Endothelial cell of umbilical vein (primary cell): ENCODE measurements around the gene TTC22. TPM values are rescaled to one million over a fixed set of nuclear protein-coding genes. Genes with fewer than 3 reads are reported as not detected.

ENCODE experiments used
- BruUV-seq: library from RNA; stranded (reverse); fragments of 400-500 nt; replicated peaks from 2 replicates; lab custom pipeline; 2021; lab: Mats Ljungman, UMichigan
- CTCF ChIA-PET: fragments of 300-600, 350-600 bp; sonication (Branson Sonifier 250); formaldehyde crosslinking; loops from one replicate; lab custom pipeline; 2021; ENCODE audit warnings: antibody characterized with exemption, inconsistent platforms; lab: Charles Lee
- POLR2A ChIA-PET: fragments of 300-600, 350-600 bp; sonication (Branson Sonifier 250); formaldehyde crosslinking; loops from one replicate; lab custom pipeline; 2021; ENCODE audit warnings: antibody characterized with exemption, inconsistent platforms; lab: Charles Lee
- DNase-seq: peaks from one replicate; pipeline ENCODE4 v3.0.0-alpha.2; 2011; ENCODE audit warnings: low read depth, low spot score
- FAIRE-seq: peaks from 2 replicates; lab custom pipeline; 2011; peaks lifted over from hg19 to GRCh38; lab: Jason Lieb, UNC
- H2AFZ ChIP-seq: 2 replicates; pipeline ENCODE4 v1.6.0; 2012; ENCODE audit warnings: low read depth, low read length, control low read depth, inconsistent platforms
- H3K27ac ChIP-seq: 2 replicates; pipeline ENCODE4 v1.5.1; 2011; ENCODE audit warnings: low read depth, mild to moderate bottlenecking, control low read depth, low read length, moderate library complexity; ENCODE audit not compliant: insufficient read depth
- H3K27me3 ChIP-seq, 2 experiments: 2 replicates each; pipeline versions ENCODE4 v1.6.0 to v1.6.1; 2011; ENCODE audit warnings: low read length in 2 of 2, mixed read lengths in 1 of 2; ENCODE audit not compliant: control insufficient read depth in 2 of 2, insufficient read depth in 2 of 2
- H3K36me3 ChIP-seq, 2 experiments: 2 replicates in 1 of 2; 3 replicates in 1 of 2; pipeline ENCODE4 v1.5.1; 2011; ENCODE audit warnings: low read length in 2 of 2, mild to moderate bottlenecking in 1 of 2, moderate library complexity in 1 of 2; ENCODE audit not compliant: control insufficient read depth in 2 of 2, insufficient read depth in 2 of 2; ENCODE audit errors: extremely low read depth in 1 of 2
- H3K4me1 ChIP-seq: 3 replicates; pipeline ENCODE4 v1.5.1; 2011; ENCODE audit warnings: mild to moderate bottlenecking, low read length; ENCODE audit not compliant: control insufficient read depth, insufficient read depth; ENCODE audit errors: extremely low read depth
- H3K4me2 ChIP-seq: 2 replicates; pipeline ENCODE4 v1.6.1; 2011; ENCODE audit warnings: low read length, control low read depth, mixed read lengths; ENCODE audit not compliant: insufficient read depth
- H3K4me3 ChIP-seq, 3 experiments: fragments of 200-600 bp in 1 of 3; sonication (generic), shearing (Covaris generic) in 1 of 3; replicated peaks in 1 of 3; 2 replicates each; pipeline ENCODE4 v1.5.1; 2011 to 2016; ENCODE audit warnings: control low read depth in 3 of 3, low read length in 3 of 3, mild to moderate bottlenecking in 2 of 3, inconsistent platforms in 1 of 3, low read depth in 1 of 3, moderate library complexity in 1 of 3; ENCODE audit not compliant: insufficient read depth in 1 of 3
- H3K79me2 ChIP-seq: 2 replicates; pipeline ENCODE4 v1.6.0; 2012; ENCODE audit warnings: low read length, inconsistent platforms; ENCODE audit not compliant: control insufficient read depth, insufficient read depth
- H3K9ac ChIP-seq: replicated peaks from 2 replicates; pipeline ENCODE3; 2011; ENCODE audit warnings: low read length, control low read depth; ENCODE audit not compliant: insufficient read depth; ENCODE audit errors: extremely low read depth
- H3K9me1 ChIP-seq: replicated peaks from 3 replicates; pipeline ENCODE4 v1.6.0; 2011; ENCODE audit warnings: mild to moderate bottlenecking, low read length; ENCODE audit not compliant: control insufficient read depth, insufficient read depth; ENCODE audit errors: extremely low read depth
- H3K9me3 ChIP-seq: replicated peaks from 2 replicates; pipeline ENCODE4 v1.5.1; 2012; ENCODE audit warnings: low read length, inconsistent platforms; ENCODE audit not compliant: control insufficient read depth, insufficient read depth
- H4K20me1 ChIP-seq: replicated peaks from 2 replicates; pipeline ENCODE3; 2011; ENCODE audit warnings: mild to moderate bottlenecking, low read length; ENCODE audit not compliant: control insufficient read depth, insufficient read depth; ENCODE audit errors: extremely low read depth
- EZH2 ChIP-seq: IDR thresholded peaks from 2 replicates; pipeline ENCODE4 v1.6.1; 2012; ENCODE audit warnings: borderline replicate concordance, low read depth, mild to moderate bottlenecking, moderate library complexity, low read length, inconsistent platforms; ENCODE audit not compliant: severe bottlenecking
- GATA2 ChIP-seq: IDR thresholded peaks from 2 replicates; pipeline ENCODE4 v1.7.0; 2011; ENCODE audit warnings: low read depth, mild to moderate bottlenecking, moderate library complexity, mixed read lengths, low read length; ENCODE audit not compliant: insufficient read length, insufficient read depth
- JUN ChIP-seq: IDR thresholded peaks from 2 replicates; pipeline ENCODE4 v1.6.1; 2011; ENCODE audit warnings: borderline replicate concordance, low read depth; ENCODE audit not compliant: insufficient read length, insufficient read depth
- MYC ChIP-seq: IDR thresholded peaks from one replicate; pipeline ENCODE4 v1.6.1; 2011; ENCODE audit warnings: mild to moderate bottlenecking, low read depth, low read length
- POLR2A ChIP-seq: IDR thresholded peaks from 2 replicates; pipeline ENCODE4 v1.6.1; 2012; ENCODE audit warnings: low read depth, mild to moderate bottlenecking, control low read depth, low read length
- POLR2AphosphoS5 ChIP-seq: IDR thresholded peaks from 2 replicates; pipeline ENCODE4 v1.6.1; 2012; ENCODE audit warnings: low read depth, mild to moderate bottlenecking, control low read depth, low read length, moderate library complexity; ENCODE audit not compliant: insufficient read depth
- dilution Hi-C: fragments of 300-500 bp; cut with MboI; formaldehyde crosslinking; loops from one replicate; pipeline ENCODE4 v1.15.0; 2019; ENCODE audit warnings: low sequenced_read_pairs; ENCODE audit not compliant: extremely low pct_ligation_motif_present
- intact Hi-C: fragments of 100-400 bp; cut with micrococcal nuclease; formaldehyde crosslinking; loops from one replicate; pipeline ENCODE4 v1.10.0; 2022
- polyA plus RNA-seq, 4 experiments: library from polyadenylated mRNA; depleted of rRNA in 3 of 4; stranded (reverse) in 3 of 4; unstranded in 1 of 4; fragments of >200 nt; gene quantifications; 2 replicates each; pipeline versions ENCODE4 v1.2.1 to v1.2.3, GENCODE V29; 2011 to 2012; ENCODE audit warnings: missing spikeins in 1 of 4
- total RNA-seq: library from RNA; stranded (reverse); gene quantifications from 2 replicates; pipeline ENCODE4 v1.2.3, GENCODE V29; 2021
- TF ChIP-seq, protein P1 (sequence below): IDR thresholded peaks from 2 replicates; pipeline ENCODE4 v1.6.1; 2011; ENCODE audit not compliant: insufficient read depth, insufficient read length
- TF ChIP-seq, protein P2 (sequence below), 2 donors: IDR thresholded peaks; 1 replicate in 1 of 2; 2 replicates in 1 of 2; pipeline ENCODE4 v1.5.1; 2011; ENCODE audit warnings: low read length in 2 of 2, mild to moderate bottlenecking in 2 of 2, moderate library complexity in 2 of 2, control low read depth in 1 of 2, inconsistent platforms in 1 of 2, low read depth in 1 of 2; ENCODE audit not compliant: insufficient read depth in 1 of 2; ENCODE audit errors: extremely low read depth in 1 of 2

TTC22 gene
- total and polyA plus RNA-seq, 2 donors (not counting 3 experiments of a cell fraction or from before 2014, with no cell fraction given): not detected

DNA sequence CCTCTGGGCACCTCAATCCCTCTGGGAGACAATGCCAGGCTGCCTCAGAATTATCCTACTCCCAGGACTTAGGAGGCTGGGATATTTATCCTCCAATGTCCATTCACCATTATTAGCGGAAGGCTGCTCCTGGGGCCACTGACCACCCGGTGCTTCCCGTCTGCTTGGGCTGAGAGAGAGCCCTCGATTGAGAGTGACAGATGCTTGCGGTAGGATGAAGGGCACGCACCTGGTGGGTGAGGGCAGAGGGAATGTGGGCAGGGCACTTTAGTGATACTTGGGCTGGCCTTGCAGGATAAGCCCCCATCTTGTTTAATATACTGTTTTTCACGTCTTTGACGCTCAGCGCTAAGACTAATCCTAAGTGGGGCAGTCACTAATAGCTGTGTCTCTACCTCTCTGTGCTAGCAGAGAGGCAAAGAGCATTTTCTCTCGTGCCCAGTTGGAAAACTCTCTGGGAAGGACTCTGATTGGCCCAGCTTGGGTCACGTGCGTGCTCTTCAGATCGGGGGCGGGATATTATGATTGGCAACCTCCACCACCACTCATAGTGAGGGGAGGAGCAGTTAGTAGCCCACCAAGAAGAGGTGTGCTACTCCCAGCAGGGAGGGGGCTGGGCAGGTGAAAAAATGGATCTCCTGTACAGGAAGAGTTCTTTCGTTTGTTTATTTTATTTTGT is 26.2 kb downstream of the TTC22 start:
- H3K27me3 ChIP-seq: peaks cover 0 to 20% of the 10 kb centered on the region in 2 experiments
- H3K9ac ChIP-seq: no peak overlapping the region
- H3K79me2 ChIP-seq: no peaks in the 10 kb centered on the region
- peak overlapping the region; percentile 10 for H2AFZ ChIP-seq
- ChIA-PET POLR2A (no interaction called here), CTCF (interaction anchor here (1.0 to 1.4 kb wide), 2 partner anchors 16 to 18 kb away, joined by 4 read pairs; no protein-coding TSS in a partner anchor)
- no peak for FAIRE-seq
- no peaks in the 10 kb centered on the region for H3K9me1 ChIP-seq
- TF ChIP-seq, protein P1, sequence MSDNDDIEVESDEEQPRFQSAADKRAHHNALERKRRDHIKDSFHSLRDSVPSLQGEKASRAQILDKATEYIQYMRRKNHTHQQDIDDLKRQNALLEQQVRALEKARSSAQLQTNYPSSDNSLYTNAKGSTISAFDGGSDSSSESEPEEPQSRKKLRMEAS: no peak
- TF ChIP-seq EZH2: no peak
- TF ChIP-seq JUN: no peak
- TF ChIP-seq GATA2: no peak
- TF ChIP-seq, protein P2, sequence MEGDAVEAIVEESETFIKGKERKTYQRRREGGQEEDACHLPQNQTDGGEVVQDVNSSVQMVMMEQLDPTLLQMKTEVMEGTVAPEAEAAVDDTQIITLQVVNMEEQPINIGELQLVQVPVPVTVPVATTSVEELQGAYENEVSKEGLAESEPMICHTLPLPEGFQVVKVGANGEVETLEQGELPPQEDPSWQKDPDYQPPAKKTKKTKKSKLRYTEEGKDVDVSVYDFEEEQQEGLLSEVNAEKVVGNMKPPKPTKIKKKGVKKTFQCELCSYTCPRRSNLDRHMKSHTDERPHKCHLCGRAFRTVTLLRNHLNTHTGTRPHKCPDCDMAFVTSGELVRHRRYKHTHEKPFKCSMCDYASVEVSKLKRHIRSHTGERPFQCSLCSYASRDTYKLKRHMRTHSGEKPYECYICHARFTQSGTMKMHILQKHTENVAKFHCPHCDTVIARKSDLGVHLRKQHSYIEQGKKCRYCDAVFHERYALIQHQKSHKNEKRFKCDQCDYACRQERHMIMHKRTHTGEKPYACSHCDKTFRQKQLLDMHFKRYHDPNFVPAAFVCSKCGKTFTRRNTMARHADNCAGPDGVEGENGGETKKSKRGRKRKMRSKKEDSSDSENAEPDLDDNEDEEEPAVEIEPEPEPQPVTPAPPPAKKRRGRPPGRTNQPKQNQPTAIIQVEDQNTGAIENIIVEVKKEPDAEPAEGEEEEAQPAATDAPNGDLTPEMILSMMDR (IDR thresholded peaks at IDR 0.05; ENCODE audit: extremely low read depth in 1 of 2, insufficient read depth in 1 of 2, low read depth in 1 of 2, low read length in 2 of 2): no peak
- TF ChIP-seq MYC: no peak
- no peak for TF ChIP-seq POLR2A
- no peak for TF ChIP-seq POLR2AphosphoS5
- no peaks in the 10 kb centered on the region for H3K4me1 ChIP-seq
- H3K27ac ChIP-seq: no peak overlapping the region
- no peaks in the 10 kb centered on the region for H4K20me1 ChIP-seq
- DNase-seq: peak; percentile 44
- BruUV-seq: no TSS peak
- intact Hi-C loops (no loop called here), dilution Hi-C loops (no loop called here)
- H3K9me3 ChIP-seq: no peaks in the 10 kb centered on the region
- no peaks in the 10 kb centered on the region for H3K36me3 ChIP-seq
- H3K4me3 ChIP-seq: no peak overlapping the region
- no peak overlapping the region for H3K4me2 ChIP-seq
